K562 (cell line): ENCODE measurements around the gene ITPA. TPM values are rescaled to one million over a fixed set of nuclear protein-coding genes. Genes with fewer than 3 reads are reported as not detected.
A peak's percentile ranks its signal among the peaks of the same experiment; 100 is the strongest.

ENCODE experiments used
- ATAC-seq: fragments of 200-7000 bp; cut with Tn5 transposase; 3 replicates; pipeline ENCODE4 v1.9.1; 2020; ENCODE audit warnings: moderate library complexity
- BruUV-seq: library from RNA; stranded (reverse); fragments of 400-500 nt; replicated peaks from 2 replicates; lab custom pipeline; 2021; lab: Mats Ljungman, UMichigan
- CTCF ChIA-PET: fragments of 300-600 bp; formaldehyde crosslinking; extraction: SDS; loops from one replicate; lab custom pipeline; 2021; ENCODE audit warnings: low intra/inter-chr PET ratio; lab: Yijun Ruan, JAX
- POLR2A ChIA-PET: fragments of 300-600, 350-650 bp; sonication (Branson Sonifier 250); formaldehyde crosslinking; extraction: SDS; loops from one replicate; lab custom pipeline; 2021; ENCODE audit warnings: antibody characterized with exemption, inconsistent platforms; lab: Yijun Ruan, JAX
- DNase-seq, 4 experiments: peaks; one replicate each; pipeline versions ENCODE4 v3.0.0 to v3.0.0-alpha.2; 2011 to 2018; ENCODE audit warnings: low spot score in 3 of 4, mixed read lengths in 3 of 4; ENCODE audit errors: extremely low read depth in 1 of 4
- FAIRE-seq: peaks from 2 replicates; lab custom pipeline; 2011; peaks lifted over from hg19 to GRCh38; lab: Jason Lieb, UNC
- H2AFZ ChIP-seq: 2 replicates; pipeline ENCODE4 v1.6.0; 2011; ENCODE audit warnings: low read depth, low read length, control low read depth, inconsistent platforms
- H3K27ac ChIP-seq: fragments of 200-600 bp; 3 replicates; pipeline ENCODE4 v1.8.0; 2011; ENCODE audit warnings: low read depth, mild to moderate bottlenecking, control low read depth, inconsistent platforms, low read length, moderate library complexity, mixed read lengths; ENCODE audit errors: extremely low read depth
- H3K27me3 ChIP-seq, 2 experiments: fragments of 300-600 bp in 1 of 2; 2 replicates in 1 of 2; 3 replicates in 1 of 2; pipeline versions ENCODE4 v1.6.0 to v1.8.0; 2011; ENCODE audit warnings: inconsistent platforms in 2 of 2, low read length in 2 of 2, mild to moderate bottlenecking in 1 of 2, mixed read lengths in 1 of 2, moderate library complexity in 1 of 2; ENCODE audit not compliant: control insufficient read depth in 2 of 2, insufficient read depth in 2 of 2
- H3K36me3 ChIP-seq: fragments of 300-600 bp; 3 replicates; pipeline ENCODE4 v1.8.0; 2011; ENCODE audit warnings: mild to moderate bottlenecking, low read length, inconsistent platforms; ENCODE audit not compliant: control insufficient read depth, insufficient read depth
- H3K4me1 ChIP-seq, 2 experiments: fragments of 200-600 bp in 1 of 2; replicated peaks in 1 of 2; 2 replicates in 1 of 2; 3 replicates in 1 of 2; pipeline versions ENCODE4 v1.5.1 to v1.8.0; 2011; ENCODE audit warnings: inconsistent platforms in 2 of 2, low read length in 2 of 2, mild to moderate bottlenecking in 1 of 2, mixed read lengths in 1 of 2, moderate library complexity in 1 of 2; ENCODE audit not compliant: control insufficient read depth in 2 of 2, insufficient read depth in 2 of 2
- H3K4me2 ChIP-seq: 2 replicates; pipeline ENCODE4 v1.6.1; 2011; ENCODE audit warnings: low read length, control low read depth, inconsistent platforms, mixed read lengths; ENCODE audit not compliant: insufficient read depth
- H3K4me3 ChIP-seq: fragments of 200-600 bp; sonication (generic), shearing (Covaris generic); 2 replicates; pipeline ENCODE4 v1.5.1; 2016; ENCODE audit warnings: control low read depth, inconsistent platforms
- H3K79me2 ChIP-seq: fragments of 200-600 bp; 3 replicates; pipeline ENCODE4 v1.8.0; 2011; ENCODE audit warnings: low read length, inconsistent platforms; ENCODE audit not compliant: control insufficient read depth, insufficient read depth
- H3K9ac ChIP-seq, 2 experiments: 2 replicates each; pipeline versions ENCODE4 v1.6.0 to v1.6.1; 2011; ENCODE audit warnings: low read depth in 2 of 2, low read length in 2 of 2, control low read depth in 1 of 2, inconsistent platforms in 1 of 2, mild to moderate bottlenecking in 1 of 2, mixed read lengths in 1 of 2; ENCODE audit not compliant: insufficient read depth in 1 of 2
- H3K9me1 ChIP-seq: one replicate; pipeline ENCODE4 v1.6.0; 2011; ENCODE audit warnings: inconsistent platforms, mild to moderate bottlenecking, low read length, moderate library complexity; ENCODE audit not compliant: control insufficient read depth, insufficient read depth
- H3K9me3 ChIP-seq: replicated peaks from 2 replicates; pipeline ENCODE4 v1.5.1; 2011; ENCODE audit warnings: low read depth, low read length, inconsistent platforms; ENCODE audit not compliant: control insufficient read depth, insufficient read depth
- H4K20me1 ChIP-seq: replicated peaks from 2 replicates; pipeline ENCODE4 v1.6.1; 2011; ENCODE audit warnings: low read length, inconsistent platforms, mixed read lengths; ENCODE audit not compliant: control insufficient read depth, insufficient read depth
- BHLHE40 ChIP-seq: IDR thresholded peaks from 2 replicates; pipeline ENCODE4 v1.6.1; 2011; ENCODE audit warnings: low read length, improper control_type of control experiment
- CREB5 ChIP-seq: fragments of 250-450 bp; sonication (Bioruptor Pico); IDR thresholded peaks from 2 replicates; pipeline ENCODE4 v1.5.0; 2020; ENCODE audit warnings: mild to moderate bottlenecking
- DACH1 ChIP-seq: fragments of 450-650 bp; IDR thresholded peaks from 2 replicates; pipeline ENCODE4 v1.6.1; 2018; ENCODE audit not compliant: partially characterized antibody
- FOXK2 ChIP-seq, 2 experiments: fragments of 450-650 bp; IDR thresholded peaks in 1 of 2; conservative IDR thresholded peaks in 1 of 2; 2 replicates each; pipeline ENCODE4 v1.6.1; 2016; ENCODE audit warnings: low read depth in 2 of 2, mild to moderate bottlenecking in 1 of 2
- HNRNPH1 ChIP-seq: fragments of 200-400 bp; formaldehyde crosslinking; optimal IDR thresholded peaks from 2 replicates; pipeline ENCODE3; 2017; ENCODE audit warnings: low read depth, mild to moderate bottlenecking, low read length, moderate library complexity
- HNRNPL ChIP-seq: fragments of 200-400 bp; formaldehyde crosslinking; IDR thresholded peaks from 2 replicates; pipeline ENCODE4 v1.6.1; 2017; ENCODE audit warnings: low read depth, mild to moderate bottlenecking, low read length
- HNRNPLL ChIP-seq: fragments of 200-400 bp; formaldehyde crosslinking; IDR thresholded peaks from 2 replicates; pipeline ENCODE4 v1.6.1; 2017; ENCODE audit warnings: low read length, low read depth, mild to moderate bottlenecking; ENCODE audit not compliant: poor library complexity, severe bottlenecking
- MAZ ChIP-seq, 2 experiments: fragments of 450-650 bp in 1 of 2; sonication (generic) in 1 of 2; formaldehyde crosslinking; IDR thresholded peaks in 1 of 2; conservative IDR thresholded peaks in 1 of 2; 2 replicates each; pipeline versions ENCODE4 v1.4.0 to v1.5.0; 2020; ENCODE audit warnings: mild to moderate bottlenecking in 1 of 2, missing genetic modification reagents in 1 of 2
- NELFE ChIP-seq: IDR thresholded peaks from 2 replicates; pipeline ENCODE4 v1.6.1; 2011; ENCODE audit warnings: mild to moderate bottlenecking; ENCODE audit not compliant: insufficient read depth, insufficient read length
- NEUROD1 ChIP-seq: fragments of 150-350 bp; IDR thresholded peaks from 2 replicates; pipeline ENCODE4 v1.6.1; 2014; ENCODE audit warnings: borderline replicate concordance, low read length, low read depth; ENCODE audit not compliant: partially characterized antibody
- PCBP1 ChIP-seq: fragments of 200-400 bp; formaldehyde crosslinking; IDR thresholded peaks from 2 replicates; pipeline ENCODE4 v1.6.1; 2018; ENCODE audit warnings: mild to moderate bottlenecking, low read depth, low read length; ENCODE audit not compliant: poor library complexity, severe bottlenecking
- THRA ChIP-seq: fragments of 450-650 bp; IDR thresholded peaks from 2 replicates; pipeline ENCODE4 v1.6.1; 2017; ENCODE audit warnings: mild to moderate bottlenecking, moderate library complexity
- ZNF124 ChIP-seq: sonication (generic); formaldehyde crosslinking; IDR thresholded peaks from 2 replicates; pipeline ENCODE4 v1.8.1; 2022; ENCODE audit warnings: missing genetic modification reagents
- ZNF740 ChIP-seq, 3 experiments: fragments of 200-800 bp in 1 of 3; sonication (Bioruptor generic) in 1 of 3; sonication (generic) in 1 of 3; formaldehyde crosslinking in 1 of 3; IDR thresholded peaks; 2 replicates each; pipeline versions ENCODE4 v1.6.1 to v1.8.0; 2016 to 2022; ENCODE audit warnings: mild to moderate bottlenecking in 2 of 3, missing compliant biosample characterization in 2 of 3, missing genetic modification characterization in 2 of 3, missing genetic modification reagents in 1 of 3
- WGBS: fragments of 100-300 bp; shearing (Covaris generic); methylation state at CpG from one replicate; pipeline ENCODE4 v1.1.6; 2016; ENCODE audit warnings: low coverage, mixed read lengths; ENCODE audit not compliant: insufficient coverage; ENCODE audit errors: missing lambda C conversion rate; 5-methylcytosine and 5-hydroxymethylcytosine counted together
- in situ Hi-C: fragments of 300-500 bp; cut with MboI; formaldehyde crosslinking; loops from 4 replicates; pipeline ENCODE4 v1.15.0; 2018; ENCODE audit warnings: inconsistent platforms, mixed read lengths
- intact Hi-C: fragments of 100-400 bp; cut with micrococcal nuclease; formaldehyde crosslinking; loops from 2 replicates; pipeline ENCODE4 v1.14.2; 2022
- polyA plus RNA-seq, 8 experiments: library from polyadenylated mRNA; depleted of rRNA in 4 of 8; stranded (reverse) in 5 of 8; unstranded in 3 of 8; fragments of >200 nt; fragmentation: Nextera tagmentation in 2 of 8; fragmentation: Illumina TruSeq in 1 of 8; extraction: Ambion mirVana in 2 of 8; extraction: Trizol in 1 of 8; gene quantifications; 2 replicates each; pipeline versions ENCODE4 v1.2.1 to v1.2.3, GENCODE V29; 2011 to 2014; ENCODE audit warnings: inconsistent platforms in 1 of 8, missing spikeins in 1 of 8
- total RNA-seq, 7 experiments: library from RNA; depleted of rRNA in 6 of 7; stranded (reverse); fragments of >200 nt in 6 of 7; fragmentation: Illumina TruSeq in 2 of 7; extraction: Trizol in 2 of 7; gene quantifications; 2 replicates each; pipeline versions ENCODE4 v1.2.1 to v1.2.3, GENCODE V29; 2011 to 2021; ENCODE audit warnings: low replicate concordance in 1 of 7
- TF ChIP-seq, protein P1 (sequence below): sonication (generic); formaldehyde crosslinking; IDR thresholded peaks from 2 replicates; pipeline ENCODE4 v1.8.0; 2022; ENCODE audit warnings: missing genetic modification reagents, mild to moderate bottlenecking, moderate library complexity, borderline replicate concordance

ITPA gene
- total and polyA plus RNA-seq, 9 of the 15 experiments (the other 6 are each of a cell fraction or from before 2014, with no cell fraction given), result 5.0 to 79.7 (median 36.7) TPM

- Histone ChIP-seq H3K27me3 (no peaks in the 10 kb centered on the region), H4K20me1 (no peaks in the 10 kb centered on the region), H2AFZ (no peak overlapping the region; the same call in 1 of the 2 replicates), H3K9ac (peak overlapping the region in 1 of 2 experiments; percentile 52; a peak in 1 of 4 replicates), H3K4me1 (peaks cover 6 to 11% of the 10 kb centered on the region in 2 experiments; a peak in 4 of 5 replicates), H3K36me3 (peaks cover 62% of the 10 kb centered on the region; the same call in 2 of the 3 replicates), H3K9me3 (no peaks in the 10 kb centered on the region), H3K27ac (no peak overlapping the region), H3K9me1 (no peaks in the 10 kb centered on the region), H3K79me2 (no peaks in the 10 kb centered on the region), H3K4me2 (no peak overlapping the region), H3K4me3 (no peak overlapping the region)
- in situ Hi-C loops (no loop called here), intact Hi-C loops (loop anchor here (1.0 to 2.0 kb wide), 2 partner anchors 32 to 58 kb away; no protein-coding TSS in a partner anchor)
- ATAC-seq (peak; percentile 99), FAIRE-seq (peak; percentile 19), DNase-seq (peak; percentile 70 to 76 (median 74))
- whole genome bisulfite sequencing, result 59% methylated on average over 9 of the region's 30 CpGs
- ChIA-PET CTCF (interaction anchor here (0.6 to 0.7 kb wide), 3 partner anchors 58 to 208 kb away, joined by 3 read pairs; no protein-coding TSS in a partner anchor), POLR2A (no interaction called here)
- no TSS peak for BruUV-seq
- TF ChIP-seq ZNF740 (CRISPR knock-in tag; IDR thresholded peaks at IDR 0.05), result peak; percentile 34; the same call in 1 of the 2 replicates
- TF ChIP-seq ZNF740 (tag; IDR thresholded peaks at IDR 0.05), result no peak
- TF ChIP-seq CREB5 (CRISPR knock-in tag), result no peak
- no peak for TF ChIP-seq BHLHE40
- no peak for TF ChIP-seq NELFE
- no peak for TF ChIP-seq THRA
- no peak for TF ChIP-seq HNRNPLL
- no peak for TF ChIP-seq FOXK2 (conservative IDR thresholded peaks at IDR 0.05 in 1 of 2, IDR thresholded peaks at IDR 0.05 in 1 of 2; ENCODE audit: low read depth in 2 of 2)
- no peak for TF ChIP-seq HNRNPH1
- TF ChIP-seq, protein P1, sequence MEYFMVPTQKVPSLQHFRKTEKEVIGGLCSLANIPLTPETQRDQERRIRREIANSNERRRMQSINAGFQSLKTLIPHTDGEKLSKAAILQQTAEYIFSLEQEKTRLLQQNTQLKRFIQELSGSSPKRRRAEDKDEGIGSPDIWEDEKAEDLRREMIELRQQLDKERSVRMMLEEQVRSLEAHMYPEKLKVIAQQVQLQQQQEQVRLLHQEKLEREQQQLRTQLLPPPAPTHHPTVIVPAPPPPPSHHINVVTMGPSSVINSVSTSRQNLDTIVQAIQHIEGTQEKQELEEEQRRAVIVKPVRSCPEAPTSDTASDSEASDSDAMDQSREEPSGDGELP (CRISPR knock-in tag), result peak; percentile 68
- TF ChIP-seq ZNF124, result no peak
- TF ChIP-seq NEUROD1, result no peak
- no peak for TF ChIP-seq HNRNPL
- peak in 1 of 2 experiments; percentile 52; a peak in 1 of 4 replicates for TF ChIP-seq MAZ (CRISPR knock-in tag; conservative IDR thresholded peaks at IDR 0.05 in 1 of 2, IDR thresholded peaks at IDR 0.05 in 1 of 2)
- TF ChIP-seq PCBP1, result no peak
- TF ChIP-seq DACH1, result no peak
Measured at GRCh38 chr20:3218307-3218988, 9.2 kb downstream of the ITPA start.
